DMS153 (cell line): ENCODE measurements around the gene CALML4.
A peak's percentile ranks its signal among the peaks of the same experiment; 100 is the strongest.
"Not testable (repeated sequence)": the region's sequence is repeated elsewhere in the genome, so short reads cannot be mapped to it uniquely, and the experiment has no call there.

Experiments used
- DNase-seq: peaks from one replicate; lab custom pipeline; 2025; lab: John Stamatoyannopoulos, UW

The CALML4 gene

GRCh38 chr15:68190048-68190447 is 15.1 kb downstream of the CALML4 start:
- no peak for DNase-seq

- DNase-seq, result no peak
Observed at GRCh38 chr15:68188647-68189046, 16.5 kb downstream of the CALML4 start.

DNA sequence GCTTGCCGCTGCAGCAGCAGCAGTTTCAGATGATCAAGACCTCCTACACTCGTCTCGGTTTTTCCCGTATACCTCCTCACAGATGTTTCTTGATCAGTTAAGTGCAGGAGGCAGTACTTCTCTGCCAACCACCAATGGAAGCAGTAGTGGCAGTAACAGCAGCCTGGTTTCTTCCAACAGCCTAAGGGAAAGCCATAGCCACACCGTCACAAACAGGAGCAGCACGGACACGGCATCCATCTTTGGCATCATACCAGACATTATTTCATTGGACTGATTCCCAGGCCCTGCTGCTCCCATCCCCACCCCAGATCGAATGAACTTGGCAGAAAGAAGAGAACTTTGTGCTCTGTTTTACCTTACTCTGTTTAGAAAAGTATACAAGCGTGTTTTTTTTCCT is 17.6 kb downstream of the CALML4 start:
- DNase-seq, result no peak

GRCh38 chr15:68186671-68187397 is 18.3 kb downstream of the CALML4 start:
- DNase-seq, result no peak

GRCh38 chr15:68184616-68185480 is 20.3 kb downstream of the CALML4 start:
- no peak for DNase-seq

GRCh38 chr15:68183616-68184315 is 21.4 kb downstream of the CALML4 start:
- DNase-seq, result no peak

DNA sequence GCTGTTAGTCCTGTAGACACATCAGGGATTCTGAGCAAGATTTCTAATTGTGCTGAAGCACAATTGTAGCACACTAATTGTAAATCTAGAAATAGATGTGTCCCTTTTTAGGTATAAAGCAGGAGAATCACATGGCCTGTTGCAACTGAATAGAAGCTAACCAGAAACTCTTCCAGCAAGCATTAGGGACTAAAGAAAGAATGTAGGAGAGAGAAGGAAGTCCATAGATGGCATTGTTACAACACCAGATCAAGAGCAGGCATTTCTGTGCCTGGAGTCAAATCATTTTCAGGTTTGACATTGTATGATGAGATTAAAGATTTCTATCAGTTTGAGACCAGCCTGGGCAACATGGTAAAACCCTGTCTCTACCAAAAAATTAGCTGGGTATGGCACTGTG is 27.4 kb downstream of the CALML4 start:
- DNase-seq, result no peak

DNA sequence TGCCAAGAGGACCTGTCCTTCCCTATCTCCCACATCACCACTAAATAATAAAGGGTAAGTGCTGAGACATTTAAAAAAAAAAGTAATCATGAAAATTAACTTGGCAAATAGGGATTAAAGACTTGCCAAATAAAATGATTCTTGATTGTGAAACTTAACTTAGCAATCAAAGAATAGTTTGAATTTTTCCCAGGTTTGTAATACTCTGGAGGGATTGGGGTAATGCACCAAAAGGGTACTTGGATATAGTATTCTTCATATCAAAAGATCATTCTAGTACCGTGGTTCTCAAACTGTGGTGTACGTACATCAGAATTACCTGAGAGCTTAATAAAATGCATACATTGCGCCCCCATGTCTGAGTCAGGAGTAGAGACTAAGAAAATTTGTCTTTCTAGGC is 28.5 kb downstream of the CALML4 start:
- no peak for DNase-seq

GRCh38 chr15:68175526-68175925 is 29.6 kb downstream of the CALML4 start:
- DNase-seq, result no peak

GRCh38 chr15:68173119-68173518 is 32.0 kb downstream of the CALML4 start:
- DNase-seq, result no peak

GRCh38 chr15:68172037-68172436 is 33.1 kb downstream of the CALML4 start:
- DNase-seq, result not testable (repeated sequence)

DNA sequence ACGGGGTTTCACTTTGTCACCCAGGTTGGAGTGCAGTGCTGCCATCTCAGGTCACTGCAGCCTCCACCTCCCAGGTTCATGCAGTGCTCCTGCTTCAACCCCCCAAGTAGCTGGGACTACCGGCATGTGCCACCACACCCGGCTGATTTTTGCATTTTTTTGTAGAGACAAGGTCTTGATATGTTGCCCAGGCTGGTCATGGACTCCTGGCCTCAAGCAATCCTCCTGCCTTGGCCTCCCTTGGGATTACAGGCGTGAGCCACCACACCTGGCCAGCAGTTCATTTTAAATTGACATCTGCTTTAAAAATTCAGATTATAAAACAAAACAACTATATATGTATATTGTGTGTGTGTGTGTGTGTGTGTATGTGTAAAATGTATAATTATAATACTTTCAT is 38.3 kb downstream of the CALML4 start:
- no peak for DNase-seq

- DNase-seq, result no peak
Observed at GRCh38 chr15:68163191-68163590, 41.9 kb downstream of the CALML4 start.

DNA sequence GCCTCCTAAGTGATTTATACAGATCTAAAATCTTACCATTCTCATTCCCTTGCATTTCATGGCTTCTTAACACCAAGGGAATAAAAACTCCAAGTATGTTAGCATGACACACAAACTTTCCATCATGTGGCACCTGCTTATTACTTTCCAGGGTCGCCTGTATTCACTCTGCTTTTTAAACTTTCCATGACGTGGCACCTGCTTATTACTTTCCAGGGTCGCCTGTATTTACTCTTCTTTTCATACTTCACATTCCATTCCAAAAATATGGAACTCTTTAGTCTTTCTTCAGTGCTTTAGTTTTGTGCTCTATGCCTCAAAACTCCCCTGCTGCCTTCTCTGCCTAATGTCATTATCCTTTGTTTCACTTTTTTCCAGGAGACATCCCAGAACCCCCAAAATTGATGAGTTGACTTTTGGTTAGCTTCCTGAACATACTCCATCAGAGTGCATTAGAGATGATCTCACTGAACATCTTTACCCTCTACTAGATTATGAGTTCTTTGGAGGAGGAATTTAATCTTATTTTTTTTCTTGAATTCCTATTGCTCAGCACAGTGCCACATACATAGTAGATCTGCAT is 47.0 kb downstream of the CALML4 start:
- no peak for DNase-seq

GRCh38 chr15:68157074-68157473 is 48.1 kb downstream of the CALML4 start:
- DNase-seq, result no peak

DNA sequence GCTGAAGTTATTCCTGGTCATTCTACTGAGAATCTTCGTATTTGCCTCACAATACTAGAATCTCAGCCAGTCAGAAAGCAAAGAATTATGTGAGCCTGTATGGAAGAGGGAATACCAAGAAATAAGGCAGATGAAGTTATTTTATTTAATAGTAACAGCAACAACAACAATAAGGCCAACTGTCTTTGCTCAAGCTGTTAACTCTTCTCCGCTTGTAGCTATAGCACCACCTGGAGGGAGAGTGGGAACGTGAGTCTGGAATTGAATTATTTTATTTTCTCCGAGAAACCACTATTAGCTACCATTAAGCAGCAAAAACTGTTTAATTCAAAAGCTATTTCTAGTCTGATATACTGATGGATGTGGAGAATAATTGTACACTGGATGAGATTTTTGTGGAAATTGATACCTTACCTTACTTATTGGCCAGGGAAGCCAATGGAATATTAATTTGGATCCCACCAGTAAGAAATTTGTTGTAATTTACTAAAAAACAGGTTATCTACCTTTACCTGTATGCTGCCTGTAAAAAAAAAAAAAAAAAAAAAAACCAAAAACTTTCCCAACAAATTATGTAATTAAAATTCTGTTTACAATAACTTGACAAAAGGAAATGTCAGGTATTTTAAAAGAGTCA is 50.1 kb downstream of the CALML4 start:
- DNase-seq, result peak; percentile 13

GRCh38 chr15:68152342-68152741 is 52.8 kb downstream of the CALML4 start:
- DNase-seq, result no peak

DNA sequence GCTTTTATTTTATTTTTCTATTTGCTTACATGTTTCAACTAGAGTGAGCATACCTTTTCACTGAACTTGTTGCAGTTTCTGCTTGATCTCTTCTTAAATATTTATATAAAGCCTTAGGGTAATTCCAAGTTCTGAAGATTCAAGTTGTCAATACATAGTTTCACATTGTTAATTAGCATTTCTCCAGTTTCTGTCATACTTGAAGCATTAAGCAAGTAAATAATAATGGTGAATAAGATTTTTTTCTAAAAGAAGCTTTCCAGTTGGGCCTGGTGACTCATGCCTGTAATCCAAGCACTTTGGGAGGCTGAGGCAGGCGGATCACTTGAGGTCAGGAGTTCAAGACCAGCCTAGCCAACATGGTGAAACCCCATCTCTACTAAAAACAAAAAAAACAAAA is 53.9 kb downstream of the CALML4 start:
- no peak for DNase-seq

- DNase-seq, result no peak
Observed at GRCh38 chr15:68150187-68150586, 54.9 kb downstream of the CALML4 start.

- no peak for DNase-seq
Observed at GRCh38 chr15:68149059-68149458, 56.1 kb downstream of the CALML4 start.

DNA sequence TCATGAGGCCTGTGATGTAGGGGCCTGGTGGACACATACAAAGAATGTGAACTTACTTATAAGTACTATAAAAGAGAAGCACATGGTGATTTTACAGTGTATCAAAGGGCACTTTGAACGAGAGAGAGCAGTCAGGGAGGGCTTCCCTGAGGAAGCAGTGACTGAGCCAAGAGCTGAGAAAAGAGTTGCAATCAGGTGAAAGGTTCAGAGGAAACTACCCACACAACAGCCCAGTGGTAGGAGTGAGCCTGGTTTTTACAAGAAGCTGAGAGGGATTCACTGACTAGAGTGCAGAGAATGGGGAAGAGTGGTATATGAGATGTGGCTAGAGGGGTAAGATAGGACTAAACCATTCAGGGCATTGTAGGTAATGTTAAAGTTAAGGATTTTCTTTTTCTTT is 57.1 kb downstream of the CALML4 start:
- no peak for DNase-seq

DNA sequence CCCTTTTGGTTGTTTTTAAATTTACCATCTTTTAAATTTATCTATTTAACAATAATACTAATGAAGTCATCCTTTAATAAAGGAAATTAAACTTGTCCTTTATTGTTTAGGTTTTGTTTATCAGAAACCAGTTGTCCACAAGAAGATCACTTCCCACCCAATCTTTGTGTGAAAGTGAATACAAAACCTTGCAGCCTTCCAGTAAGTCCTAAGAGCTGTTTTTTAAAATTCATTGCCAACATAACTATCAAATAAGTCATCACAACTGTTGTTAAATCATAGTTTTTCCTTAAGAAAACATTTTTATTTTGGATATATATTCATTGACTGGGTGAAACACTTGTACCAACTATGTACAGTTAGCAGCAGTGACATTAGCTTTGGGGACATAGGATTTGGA is 59.4 kb downstream of the CALML4 start:
- DNase-seq, result no peak
